Measurements from ENCODE around the gene RAB23.
"Not testable (repeated sequence)": the region's sequence is repeated elsewhere in the genome, so short reads cannot be mapped to it uniquely, and the experiment has no call there.

Gene RAB23

DNA sequence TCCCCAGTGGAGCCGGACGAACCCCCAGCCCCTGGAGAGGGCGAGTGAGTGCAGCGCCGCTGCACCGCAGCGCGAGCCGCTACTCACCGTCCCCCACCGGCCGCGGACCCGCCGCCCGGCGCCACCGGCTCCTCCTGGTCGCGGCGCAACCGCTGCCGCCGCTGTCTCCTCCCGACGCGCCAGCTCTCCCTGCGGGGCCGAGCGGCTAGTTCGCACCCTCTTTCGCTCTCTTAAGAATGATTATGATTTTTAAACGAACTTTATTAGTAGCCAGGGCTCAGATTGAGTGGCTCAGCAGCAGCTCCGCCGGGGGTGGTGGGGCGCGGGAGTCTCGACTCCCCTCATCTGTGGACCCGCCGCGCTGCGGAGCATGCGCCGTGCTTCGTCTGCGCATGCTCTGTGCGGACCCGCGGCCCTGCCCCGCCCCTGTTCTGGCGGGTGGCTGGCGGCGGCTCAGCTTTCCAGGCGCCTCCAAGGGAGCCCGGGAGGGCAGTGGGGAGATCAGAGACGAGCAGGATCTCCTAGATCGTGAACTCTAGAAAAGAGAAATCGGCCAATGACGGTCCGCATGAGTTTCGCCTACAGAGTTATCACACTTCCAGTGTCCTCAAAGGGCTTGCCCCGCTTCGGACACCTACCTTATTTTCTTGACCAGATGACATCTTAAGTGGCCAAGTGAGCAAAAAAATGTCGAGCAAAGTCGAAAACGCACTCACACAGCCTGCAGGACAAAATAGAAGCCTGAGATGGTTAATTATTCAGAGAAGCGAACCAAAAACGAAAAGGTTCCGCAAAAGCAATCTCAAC, at the start of gene RAB23:
TSS of gene RAB23 (minus strand) at position 372 of the 807 bp plus-strand sequence. CDS start 11,927 bp downstream, outside the sequence.
- DNase-seq = peak; percentile 82

DNA sequence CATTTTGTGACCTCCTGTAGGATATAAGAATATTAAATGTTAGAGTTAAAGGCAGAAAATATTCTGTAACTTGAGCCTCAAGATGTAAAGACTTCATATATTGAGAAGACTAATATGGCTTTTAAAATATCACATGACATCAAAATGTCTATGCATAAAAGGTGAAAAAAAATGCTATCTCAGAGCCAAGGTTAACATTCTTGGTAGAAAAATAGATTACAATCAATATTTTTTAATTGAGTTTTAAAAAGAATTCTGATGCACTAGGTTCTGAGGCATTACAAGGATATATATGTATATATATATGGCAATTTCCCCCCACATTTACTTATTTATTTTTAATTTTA, 46.2 kb upstream of the RAB23 start:
- DNase-seq = no peak

DNA sequence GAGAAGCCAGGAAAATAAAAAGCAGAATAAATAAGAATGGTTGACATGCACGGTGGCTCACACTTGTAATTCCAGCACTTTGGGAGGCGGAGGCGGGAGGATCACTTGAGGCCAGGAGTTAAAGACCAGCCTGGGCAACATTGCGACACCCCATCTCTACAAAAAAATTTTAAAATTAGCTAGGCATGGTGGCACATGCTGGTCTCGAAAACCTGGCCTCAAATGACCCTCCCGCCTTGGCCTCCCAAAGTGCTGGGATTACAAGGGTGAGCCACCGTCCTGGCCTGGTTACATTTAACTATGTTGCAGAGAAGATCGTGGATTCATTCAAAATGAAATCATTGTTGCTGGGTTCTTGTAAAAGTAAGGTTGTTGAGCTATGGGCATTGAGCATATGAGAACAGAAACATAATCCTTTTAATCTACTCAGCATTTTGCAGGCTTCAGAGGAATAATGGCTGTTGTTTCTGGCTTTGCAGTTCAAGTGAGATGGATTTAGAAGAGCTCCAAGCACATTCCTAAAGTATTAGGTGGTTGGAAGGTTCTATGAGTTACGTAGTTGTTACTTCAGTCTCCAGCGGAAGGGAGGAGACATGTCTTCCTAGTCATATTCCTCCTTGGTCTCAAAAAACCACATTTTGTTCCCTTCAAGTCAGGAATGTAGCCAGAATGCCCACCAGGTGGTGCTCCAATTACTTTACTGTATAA, 45.6 kb upstream of the RAB23 start:
- peak; percentile 9 for DNase-seq

DNA sequence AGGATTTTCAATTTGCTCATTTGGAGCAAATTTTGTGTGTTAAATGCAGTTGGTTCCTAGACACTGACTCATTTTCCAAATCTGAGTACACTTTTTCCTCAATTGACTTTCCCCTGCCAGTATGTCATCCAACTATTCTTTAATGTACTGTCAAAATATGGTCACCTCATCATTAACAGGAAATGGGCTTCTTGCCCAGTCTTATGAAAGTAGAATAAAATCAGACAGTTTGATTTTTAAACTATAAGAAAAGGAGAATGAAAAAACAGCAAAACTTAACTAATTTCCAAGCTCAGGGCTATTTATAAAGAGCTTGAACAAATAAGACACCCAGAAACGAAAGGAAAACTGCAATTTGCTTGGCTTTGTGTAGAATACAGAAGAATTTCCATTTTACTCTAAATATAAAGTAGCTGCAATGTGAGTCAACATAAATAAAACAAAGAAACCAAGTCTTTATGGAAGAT, 43.7 kb upstream of the RAB23 start:
- no peak for DNase-seq

DNA sequence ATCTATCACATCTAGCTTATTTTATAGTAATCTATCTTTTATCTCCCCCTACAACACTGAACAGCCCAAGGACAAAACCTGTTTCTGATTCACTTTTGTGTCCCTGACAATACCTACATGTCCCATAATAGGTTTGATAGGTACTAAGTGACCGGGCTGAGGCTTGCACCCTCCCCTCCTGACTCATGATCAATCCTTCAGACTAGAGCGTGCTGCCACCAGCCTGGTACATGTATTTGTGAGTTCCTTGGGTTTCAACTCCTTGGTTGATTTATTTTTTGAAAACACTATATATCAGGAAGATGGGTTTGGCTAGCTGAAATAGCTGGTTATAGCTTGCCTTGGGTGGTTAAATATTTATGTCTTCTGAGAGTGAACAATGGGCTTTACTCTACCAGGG, 41.6 kb upstream of the RAB23 start:
- DNase-seq = no peak

DNA sequence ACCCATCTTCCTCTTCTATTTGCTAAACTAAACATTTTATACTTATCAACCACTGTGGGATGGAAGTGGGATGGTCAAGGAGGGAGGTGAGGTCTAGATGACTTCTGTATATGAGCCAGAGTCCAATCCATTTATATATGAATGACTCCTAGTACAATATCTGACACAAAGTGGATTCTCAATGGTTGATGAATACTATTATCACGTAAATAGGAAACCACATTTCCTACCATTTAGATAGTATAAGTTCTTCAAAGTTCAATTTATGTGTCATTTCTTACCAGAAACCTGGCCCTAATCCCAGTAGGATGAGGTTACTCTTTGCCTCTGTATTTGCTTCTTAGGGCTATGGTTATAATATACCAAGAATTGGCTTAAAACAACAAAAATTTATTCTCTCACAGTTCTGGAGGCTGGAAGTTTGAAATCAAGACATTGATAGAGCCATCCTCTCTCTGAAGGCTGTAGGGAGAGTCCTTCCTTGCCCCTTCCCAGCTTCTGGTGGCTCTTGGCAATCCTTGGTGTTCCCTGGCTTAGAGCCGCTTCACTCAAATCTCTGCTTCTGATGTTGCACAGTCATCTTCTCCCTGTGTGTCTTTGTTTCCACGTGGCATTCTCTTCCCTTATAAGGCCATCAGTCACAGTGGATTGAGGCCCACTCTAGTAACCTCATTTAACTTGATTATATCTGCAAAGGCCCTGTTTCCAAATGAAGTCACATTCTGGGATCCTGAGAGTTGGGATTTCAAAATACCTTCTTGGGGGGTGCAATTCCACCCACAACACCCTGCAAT, 41.0 kb upstream of the RAB23 start:
- no peak for DNase-seq

DNA sequence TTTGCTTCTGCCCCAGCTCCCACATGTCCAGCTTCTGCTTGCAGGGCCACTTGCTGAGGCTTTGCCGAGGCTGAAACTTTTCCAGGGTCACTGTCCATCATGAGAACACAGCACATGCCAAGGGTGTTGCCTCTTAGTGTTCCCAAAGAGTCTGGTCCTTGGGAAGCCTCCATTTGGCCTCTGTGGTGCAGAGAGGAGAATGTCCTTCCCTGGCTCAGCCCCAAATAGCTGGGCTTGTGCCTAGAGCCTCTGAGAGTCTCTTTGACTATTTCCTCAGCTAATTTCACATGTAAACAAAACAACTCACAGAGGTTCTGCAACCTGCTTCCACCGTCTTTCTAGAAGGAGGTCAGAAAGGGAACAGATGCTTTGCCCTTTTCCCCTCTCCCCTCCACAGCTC, 40.4 kb upstream of the RAB23 start:
- DNase-seq = no peak

DNA sequence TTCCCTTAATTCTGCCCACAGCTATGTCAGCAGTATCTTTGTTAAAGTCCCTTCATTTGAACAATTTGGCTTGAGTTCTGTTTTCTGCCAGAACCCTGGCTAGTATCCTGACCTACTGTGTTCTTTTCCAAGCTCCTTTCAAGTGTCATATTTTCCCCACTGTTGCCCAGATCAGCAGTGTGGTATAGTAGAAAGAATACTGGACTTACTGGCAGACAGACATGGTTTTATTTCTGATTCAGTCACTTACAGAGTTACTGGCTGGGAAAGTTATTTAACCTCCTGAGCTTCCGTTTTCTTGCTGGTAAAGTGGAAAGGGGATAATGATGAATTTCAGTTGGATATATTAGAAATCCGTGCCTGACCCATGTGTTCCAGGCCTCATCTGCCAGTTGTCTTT, 39.8 kb upstream of the RAB23 start:
- DNase-seq = no peak

DNA sequence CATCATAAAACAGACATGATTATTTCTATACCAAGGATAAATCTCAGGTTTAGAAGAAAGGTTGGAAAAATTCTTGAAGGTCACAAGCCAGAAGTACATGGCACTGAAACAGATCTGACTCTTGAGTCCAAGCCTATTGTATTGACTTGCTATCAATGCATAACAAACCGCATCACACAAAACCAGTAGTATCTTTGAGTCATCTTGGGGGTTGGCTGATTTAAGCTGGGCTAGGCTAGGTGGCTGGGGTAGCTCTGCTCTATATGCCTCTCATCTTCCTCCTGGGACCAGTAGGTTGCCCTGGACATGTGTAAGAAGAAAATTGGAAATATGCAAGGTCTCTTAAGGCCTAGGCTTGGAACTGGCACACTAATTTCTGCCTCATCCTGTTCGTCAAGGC, 37.0 kb upstream of the RAB23 start:
- no peak for DNase-seq

DNA sequence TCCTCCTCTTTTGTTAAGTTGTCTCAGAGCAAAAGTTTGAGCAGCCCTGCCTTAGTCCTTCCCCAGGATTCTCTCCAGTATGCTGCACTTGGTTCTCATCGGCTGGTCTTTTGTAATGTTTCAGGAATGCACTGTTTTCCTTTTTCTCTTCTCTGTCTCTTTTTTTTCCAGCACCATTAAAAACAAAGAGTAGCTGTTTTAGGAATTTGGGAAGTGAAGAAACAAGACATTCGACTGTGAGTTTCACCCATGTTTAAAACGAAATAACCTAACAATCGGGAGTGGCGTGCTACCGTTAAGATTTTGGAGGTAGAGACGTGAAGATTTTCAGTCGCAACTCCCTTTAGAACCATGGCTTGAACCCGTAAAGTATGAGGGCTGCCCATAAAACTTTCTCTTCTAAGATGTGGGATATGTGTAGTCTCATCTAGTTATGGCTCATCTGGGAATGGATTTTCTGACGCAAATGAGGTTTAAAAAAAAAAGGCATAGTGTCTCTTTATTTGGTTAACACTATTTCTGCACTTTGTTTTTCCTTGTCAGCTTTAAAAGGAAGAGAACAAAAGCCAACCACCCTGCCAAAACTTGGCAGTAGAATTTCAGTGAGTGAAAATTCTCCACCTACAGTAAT, 35.9 kb upstream of the RAB23 start:
- no peak for DNase-seq

DNA sequence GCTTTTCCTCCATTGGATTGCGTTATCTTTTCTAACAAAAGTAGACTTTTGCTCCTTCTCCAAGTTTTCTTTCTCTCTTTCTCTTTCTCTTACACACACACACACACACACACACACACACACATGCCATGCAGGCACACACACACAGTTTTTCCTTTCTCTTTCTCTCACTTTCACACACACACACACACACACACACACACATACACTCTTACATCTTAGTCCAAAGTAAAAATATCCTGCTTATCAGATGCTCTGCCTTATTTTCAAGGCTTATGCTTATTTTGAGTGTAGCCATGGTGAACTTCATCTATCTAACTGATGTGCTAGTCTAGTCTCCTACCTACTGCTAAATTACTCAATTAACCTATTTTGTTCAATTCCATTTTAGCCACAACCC, 34.4 kb upstream of the RAB23 start:
- no peak for DNase-seq

DNA sequence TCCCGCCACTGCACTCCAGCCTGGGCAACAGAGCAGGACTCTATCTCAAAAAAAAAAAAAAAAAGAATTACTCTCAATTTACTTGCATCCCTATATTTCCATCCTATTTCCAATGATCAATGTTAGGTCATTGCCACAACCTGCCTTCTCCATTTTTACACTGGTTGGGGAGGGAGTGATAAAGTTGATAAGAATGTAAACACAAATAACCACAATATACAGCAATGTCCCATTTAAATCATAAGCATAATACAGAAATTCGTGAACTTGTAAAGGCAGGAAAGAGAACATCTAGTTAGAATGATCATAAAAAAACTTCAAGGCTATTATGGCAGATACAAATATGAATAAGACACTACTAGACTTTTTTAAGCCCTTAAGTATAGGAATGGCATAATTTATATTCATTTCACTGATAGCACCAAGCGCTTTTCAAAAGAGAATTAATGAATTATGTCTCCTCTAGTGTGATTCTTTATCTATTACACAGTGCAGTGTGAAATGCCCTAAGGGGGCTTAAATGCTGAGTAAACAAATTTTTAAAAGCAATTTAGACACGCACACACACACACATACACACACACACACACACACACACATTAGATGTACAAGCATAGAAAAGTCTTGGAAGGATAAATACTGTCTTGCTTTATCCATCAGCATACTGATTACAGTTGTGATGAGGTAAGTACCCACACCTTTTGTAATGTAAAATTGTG, 33.5 kb upstream of the RAB23 start:
- DNase-seq = no peak

DNA sequence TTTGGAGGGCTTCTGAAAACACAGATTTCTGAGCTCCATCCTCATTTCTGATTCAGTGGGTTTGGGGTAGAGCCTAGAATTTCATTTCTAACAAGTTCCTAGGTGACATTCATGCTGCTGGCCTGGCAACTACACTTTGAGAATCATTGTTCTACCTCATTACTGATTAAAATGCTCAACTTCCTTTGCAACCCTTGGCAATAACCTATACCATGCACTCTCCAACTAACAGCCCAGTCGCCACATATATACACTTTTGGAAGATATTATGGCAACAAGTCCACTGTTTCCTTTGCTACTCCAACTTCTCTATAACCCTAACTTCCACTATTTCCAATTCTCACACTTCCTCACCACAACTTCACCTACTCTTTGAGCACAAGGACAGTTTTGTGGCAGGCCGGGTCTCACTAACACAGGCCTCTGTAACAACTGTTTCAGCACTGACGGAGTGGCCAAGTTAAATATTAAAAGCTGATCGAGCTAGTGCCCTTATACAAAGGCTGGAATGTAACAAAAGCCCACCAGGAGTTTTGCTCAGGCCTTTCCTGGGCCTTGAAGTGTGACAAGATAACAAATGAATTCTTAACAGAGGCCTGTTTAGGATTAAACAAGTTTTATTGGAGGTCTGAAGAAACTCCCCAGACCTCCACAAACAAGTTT, 32.1 kb upstream of the RAB23 start:
- DNase-seq = no peak

DNA sequence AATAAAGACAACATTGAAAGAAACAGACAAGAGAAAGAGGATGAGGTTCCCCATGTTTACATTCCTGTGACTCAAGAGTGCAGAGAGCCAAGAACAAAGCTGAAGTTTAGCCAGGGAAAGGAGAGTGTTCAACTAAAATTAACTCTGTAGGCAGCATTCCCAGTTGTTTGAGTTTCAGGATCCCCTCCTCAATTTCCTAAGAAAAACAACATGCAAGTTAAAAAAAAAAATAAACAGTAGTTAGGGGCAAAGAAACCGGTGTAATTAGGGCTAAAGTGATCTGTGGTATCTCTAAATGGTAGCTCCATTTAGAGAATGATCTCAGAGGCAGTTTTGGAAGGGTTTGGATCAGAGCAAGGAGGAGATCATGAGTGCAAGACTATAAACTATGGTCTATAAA, 30.9 kb upstream of the RAB23 start:
- DNase-seq = no peak

DNA sequence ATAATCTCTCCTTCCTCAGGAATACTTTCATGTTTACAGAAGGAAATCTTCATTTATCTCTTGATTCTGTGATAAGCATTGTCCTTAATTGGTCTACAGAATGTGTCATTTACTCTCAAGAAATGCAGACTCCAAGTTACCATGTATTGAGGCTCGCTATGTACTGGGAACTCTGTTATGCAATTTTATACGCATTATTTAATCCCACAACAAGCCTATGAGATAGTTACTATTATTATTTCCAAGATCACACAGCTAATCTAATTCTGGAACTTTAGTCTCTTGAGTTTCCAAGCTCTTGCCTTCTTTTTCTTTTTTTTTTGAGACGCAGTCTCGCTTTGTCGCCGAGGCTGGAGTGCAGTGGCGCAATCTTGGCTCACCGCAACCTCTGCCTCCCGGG, 30.0 kb upstream of the RAB23 start:
- DNase-seq = no peak

DNA sequence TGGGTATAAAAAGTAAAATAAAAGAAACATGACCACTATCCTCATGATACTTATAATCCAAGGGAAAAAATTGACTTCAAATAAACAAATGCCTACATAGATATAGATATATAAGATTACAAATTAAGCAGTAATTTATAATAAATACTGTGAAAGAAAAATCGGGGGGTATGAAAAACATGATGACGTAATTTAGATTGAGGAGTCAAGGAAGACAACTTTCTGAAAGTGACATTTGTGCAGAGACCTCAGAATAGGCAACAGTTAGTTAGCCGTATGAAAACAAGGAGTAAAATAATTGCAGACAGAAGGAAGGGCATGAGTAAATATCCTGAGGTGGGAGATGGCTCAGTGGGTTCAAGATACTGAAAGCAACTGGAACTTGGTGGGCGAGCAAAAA, 28.2 kb upstream of the RAB23 start:
- DNase-seq = no peak

DNA sequence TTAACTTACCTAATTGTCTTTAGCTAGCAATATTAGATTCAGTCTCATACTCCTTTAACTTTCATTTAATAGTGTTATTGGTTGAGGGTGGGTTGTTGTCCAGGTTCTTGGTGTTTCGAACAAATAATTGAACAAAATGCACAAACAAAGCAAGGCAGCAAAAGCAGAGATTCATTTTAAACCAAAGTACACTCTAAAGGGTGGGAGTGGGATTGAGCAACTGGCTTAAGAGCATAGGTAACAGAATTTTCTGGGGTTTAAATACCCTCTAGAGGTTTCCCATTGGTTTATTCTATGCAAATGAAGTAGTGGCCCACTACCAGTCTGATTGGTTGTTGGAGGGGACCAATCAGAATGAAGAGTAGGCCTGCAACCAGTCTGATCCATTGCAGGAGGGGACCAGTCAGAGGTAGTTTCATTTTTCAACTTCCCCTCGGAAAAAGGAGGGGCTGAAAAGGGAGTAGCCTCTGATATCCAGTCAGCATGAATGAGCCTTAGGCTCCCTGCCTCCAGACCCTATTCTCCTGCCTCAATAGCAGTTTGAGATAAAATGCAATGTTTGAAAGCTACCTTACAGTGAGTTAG, 26.3 kb upstream of the RAB23 start:
- DNase-seq = no peak

DNA sequence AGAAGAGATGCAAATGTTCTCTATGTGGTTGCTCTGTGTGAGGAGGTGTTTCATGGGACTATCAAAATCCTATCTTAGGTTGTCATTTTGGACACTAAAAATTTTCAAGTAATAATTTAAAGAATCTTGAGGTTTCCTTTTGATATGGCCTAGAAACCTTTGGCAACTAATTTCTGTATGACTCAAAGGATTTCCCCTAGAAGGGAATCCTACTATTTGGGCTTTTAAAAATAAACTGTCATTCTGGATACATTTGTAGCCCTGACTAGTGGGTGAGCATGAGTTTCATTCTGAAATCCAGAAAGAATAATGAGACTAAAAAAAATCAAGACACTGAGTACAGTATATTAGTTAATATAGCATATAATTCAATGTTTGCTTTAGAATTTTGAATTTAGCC, 25.5 kb upstream of the RAB23 start:
- no peak for DNase-seq

DNA sequence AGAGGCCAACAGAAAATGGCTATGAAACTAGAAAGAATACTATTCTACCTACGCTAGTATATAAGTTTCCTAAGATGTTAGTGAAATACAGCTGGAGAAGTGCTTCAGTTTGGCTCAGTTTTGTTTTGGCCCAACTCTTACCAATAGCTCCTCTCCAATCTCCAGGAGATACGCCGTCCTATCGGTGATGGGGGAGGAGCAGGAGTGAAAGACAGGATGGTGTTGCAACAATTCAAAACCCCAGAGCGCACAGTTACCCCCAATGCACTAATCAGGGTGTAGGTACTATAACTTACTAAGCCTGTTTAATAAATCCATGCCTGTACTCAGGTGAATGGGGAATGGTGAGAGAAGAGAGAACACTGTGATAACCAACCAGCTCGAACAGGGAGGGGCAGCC, 24.2 kb upstream of the RAB23 start:
- no peak for DNase-seq

DNA sequence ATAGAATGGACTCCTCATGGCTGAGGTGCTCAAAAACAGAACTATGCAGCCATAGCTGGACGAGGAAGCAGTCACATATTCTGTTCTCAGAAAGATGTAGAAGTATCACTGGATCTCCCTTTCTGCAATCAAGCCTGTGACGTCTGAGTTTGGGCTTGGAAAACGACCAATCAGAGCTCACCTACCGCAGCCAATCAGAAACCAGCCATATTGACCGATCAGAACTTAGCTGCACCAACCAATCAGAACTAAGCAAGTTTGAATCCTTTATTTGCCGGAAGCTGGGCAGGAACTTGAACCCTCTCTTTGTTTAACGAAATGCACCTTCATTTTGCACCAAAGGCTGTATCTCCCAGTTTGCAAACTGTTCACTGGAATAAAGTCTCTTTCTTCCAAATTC, 21.8 kb upstream of the RAB23 start:
- DNase-seq = no peak

DNA sequence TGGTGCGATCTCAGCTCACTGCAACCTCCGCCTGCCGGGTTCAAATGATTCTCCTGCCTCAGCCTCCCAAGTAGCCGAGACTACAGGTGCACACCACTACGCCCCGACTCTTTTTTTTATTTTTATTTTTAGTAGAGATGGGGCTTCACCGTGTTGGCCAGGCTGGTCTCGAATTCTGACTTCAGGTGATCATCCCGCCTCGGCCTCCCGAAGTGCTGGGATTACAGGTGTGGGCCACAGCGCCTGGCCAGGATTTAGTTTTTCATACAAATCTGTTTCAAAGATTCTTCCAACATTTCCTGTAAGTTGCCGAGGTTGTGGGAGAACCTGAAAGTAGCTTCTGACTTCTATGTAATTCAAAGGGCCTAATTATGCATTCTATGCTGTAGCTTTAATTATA, 21.4 kb upstream of the RAB23 start:
- not testable (repeated sequence) for DNase-seq

DNA sequence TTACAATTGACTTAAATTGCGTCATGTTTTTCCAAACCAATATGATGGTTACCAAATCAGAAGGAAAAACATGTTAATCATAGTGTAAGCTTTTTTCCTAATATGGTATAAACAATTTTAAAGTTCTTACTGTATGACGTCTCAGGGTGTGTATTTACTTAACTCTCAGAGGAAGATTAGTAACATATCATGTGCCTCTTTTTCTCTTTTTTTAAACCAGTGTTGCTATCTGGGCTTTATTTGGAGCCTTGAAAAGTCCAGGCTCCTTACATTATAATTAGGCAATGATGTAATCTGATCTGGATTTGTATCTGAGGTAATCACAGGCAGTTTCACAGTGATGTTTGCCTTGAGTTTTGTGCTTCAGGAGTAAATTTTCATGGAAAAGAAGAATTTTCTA, 20.4 kb upstream of the RAB23 start:
- no peak for DNase-seq
